ENCODE data around the gene BEND6. TPM values are rescaled to one million over a fixed set of nuclear protein-coding genes. Genes with fewer than 3 reads are reported as not detected.

The BEND6 gene
- total RNA-seq, 4 donors from 2014 or later, result 0.98 to 1.8 (median 1.5) TPM; not detected in 1

- TF ChIP-seq, protein P1, sequence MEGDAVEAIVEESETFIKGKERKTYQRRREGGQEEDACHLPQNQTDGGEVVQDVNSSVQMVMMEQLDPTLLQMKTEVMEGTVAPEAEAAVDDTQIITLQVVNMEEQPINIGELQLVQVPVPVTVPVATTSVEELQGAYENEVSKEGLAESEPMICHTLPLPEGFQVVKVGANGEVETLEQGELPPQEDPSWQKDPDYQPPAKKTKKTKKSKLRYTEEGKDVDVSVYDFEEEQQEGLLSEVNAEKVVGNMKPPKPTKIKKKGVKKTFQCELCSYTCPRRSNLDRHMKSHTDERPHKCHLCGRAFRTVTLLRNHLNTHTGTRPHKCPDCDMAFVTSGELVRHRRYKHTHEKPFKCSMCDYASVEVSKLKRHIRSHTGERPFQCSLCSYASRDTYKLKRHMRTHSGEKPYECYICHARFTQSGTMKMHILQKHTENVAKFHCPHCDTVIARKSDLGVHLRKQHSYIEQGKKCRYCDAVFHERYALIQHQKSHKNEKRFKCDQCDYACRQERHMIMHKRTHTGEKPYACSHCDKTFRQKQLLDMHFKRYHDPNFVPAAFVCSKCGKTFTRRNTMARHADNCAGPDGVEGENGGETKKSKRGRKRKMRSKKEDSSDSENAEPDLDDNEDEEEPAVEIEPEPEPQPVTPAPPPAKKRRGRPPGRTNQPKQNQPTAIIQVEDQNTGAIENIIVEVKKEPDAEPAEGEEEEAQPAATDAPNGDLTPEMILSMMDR (IDR thresholded peaks at IDR 0.05; ENCODE audit: low read depth), result no peak
Observed at GRCh38 chr6:57017069-57017468, 62.2 kb downstream of the BEND6 start.

DNA sequence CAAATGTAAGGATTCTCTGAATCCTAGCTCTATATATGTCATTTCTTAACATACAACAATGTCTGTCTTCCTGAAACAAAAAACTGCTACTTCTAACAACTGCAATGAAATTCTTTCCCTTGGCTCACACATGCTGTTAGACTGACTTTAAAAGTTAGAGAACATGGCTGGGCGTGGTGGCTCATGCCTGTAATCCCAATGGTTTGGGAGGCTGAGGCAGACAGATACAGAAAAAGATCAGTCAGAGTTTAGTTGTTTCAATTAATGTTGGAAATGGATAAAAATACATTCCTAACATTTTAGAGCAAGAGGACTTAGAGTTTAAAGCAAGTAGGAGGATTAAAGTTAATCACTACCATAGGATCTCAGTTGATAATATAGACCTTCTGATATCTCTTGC lies 62.9 kb downstream of the BEND6 start:
- TF ChIP-seq, protein P1 (IDR thresholded peaks at IDR 0.05; ENCODE audit: low read depth), result no peak

- TF ChIP-seq, protein P1 (IDR thresholded peaks at IDR 0.05; ENCODE audit: low read depth), result no peak
Observed at GRCh38 chr6:57019434-57019833, 64.5 kb downstream of the BEND6 start.

- TF ChIP-seq, protein P1 (IDR thresholded peaks at IDR 0.05; ENCODE audit: low read depth), result no peak
Observed at GRCh38 chr6:57021086-57021720, 66.3 kb downstream of the BEND6 start.

DNA sequence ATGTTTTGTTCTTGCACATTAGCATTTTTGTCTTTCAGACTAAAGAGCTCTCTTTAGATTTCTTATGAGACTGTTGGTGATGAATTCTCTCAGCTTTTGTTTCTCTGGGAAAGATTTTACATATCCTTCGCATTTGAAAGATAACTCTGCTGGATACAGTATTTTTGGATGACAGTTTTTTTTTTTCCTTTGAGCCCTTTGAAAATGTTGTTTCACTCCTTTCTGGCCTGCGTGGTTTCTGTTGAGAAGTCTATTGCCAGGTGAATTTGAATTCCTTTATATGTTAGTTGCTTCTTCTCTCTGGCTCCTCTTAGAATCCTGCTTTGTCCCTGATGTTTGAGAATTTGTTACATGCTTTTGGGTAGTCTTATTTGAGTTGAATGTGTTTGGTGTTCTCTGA lies 69.4 kb downstream of the BEND6 start:
- TF ChIP-seq, protein P1 (IDR thresholded peaks at IDR 0.05; ENCODE audit: low read depth), result no peak

- TF ChIP-seq, protein P1 (IDR thresholded peaks at IDR 0.05; ENCODE audit: low read depth), result no peak
Observed at GRCh38 chr6:57024775-57025174, 69.9 kb downstream of the BEND6 start.

- TF ChIP-seq, protein P1 (IDR thresholded peaks at IDR 0.05; ENCODE audit: low read depth), result no peak
Observed at GRCh38 chr6:57026001-57026400, 71.1 kb downstream of the BEND6 start.

Measured in subcutaneous adipose tissue (tissue), 4 donors.